Measurements from ENCODE around the gene DISC1. TPM values are rescaled to one million over a fixed set of nuclear protein-coding genes. Genes with fewer than 3 reads are reported as not detected.

The DISC1 gene
- total RNA-seq, 2 experiments from 2014 or later = 1.7 to 2.0 TPM

- Mint-ChIP-seq H3K36me3 (peaks cover 7% of the 10 kb centered on the region), H3K4me3 (no peak overlapping the region), H3K4me1 (peaks cover 2% of the 10 kb centered on the region), H3K9me3 (peaks cover 6% of the 10 kb centered on the region), H3K27me3 (no peaks in the 10 kb centered on the region), H3K27ac (no peak overlapping the region)
- no peak for DNase-seq
These were observed 57.0 kb downstream of the DISC1 start for GRCh38 chr1:231683439-231684165.

- Mint-ChIP-seq H3K4me3 (no peak overlapping the region), H3K27me3 (no peaks in the 10 kb centered on the region), H3K4me1 (peaks cover 2% of the 10 kb centered on the region), H3K9me3 (peaks cover 6% of the 10 kb centered on the region), H3K36me3 (peaks cover 7% of the 10 kb centered on the region), H3K27ac (no peak overlapping the region)
- DNase-seq = no peak
These were observed 58.0 kb downstream of the DISC1 start for GRCh38 chr1:231684356-231685244.

GRCh38 chr1:231686384-231686783 is 59.8 kb downstream of the DISC1 start:
- Mint-ChIP-seq H3K36me3 (peaks cover 7% of the 10 kb centered on the region), H3K27ac (no peak overlapping the region), H3K9me3 (peaks cover 6% of the 10 kb centered on the region), H3K27me3 (no peaks in the 10 kb centered on the region), H3K4me1 (peaks cover 2% of the 10 kb centered on the region), H3K4me3 (no peak overlapping the region)
- no peak for DNase-seq

GRCh38 chr1:231688989-231689388 is 62.4 kb downstream of the DISC1 start:
- peaks cover 7% of the 10 kb centered on the region for H3K36me3 Mint-ChIP-seq
- H3K27me3 Mint-ChIP-seq = no peaks in the 10 kb centered on the region
- DNase-seq = no peak
- H3K27ac Mint-ChIP-seq = no peak overlapping the region
- no peak overlapping the region for H3K4me3 Mint-ChIP-seq
- no peaks in the 10 kb centered on the region for H3K4me1 Mint-ChIP-seq
- peaks cover 6% of the 10 kb centered on the region for H3K9me3 Mint-ChIP-seq

- Mint-ChIP-seq H3K4me1 (no peaks in the 10 kb centered on the region), H3K27me3 (no peaks in the 10 kb centered on the region), H3K9me3 (peaks cover 6% of the 10 kb centered on the region)
These were observed 63.5 kb downstream of the DISC1 start for GRCh38 chr1:231690059-231690458.

GRCh38 chr1:231691618-231692259 is 65.1 kb downstream of the DISC1 start:
- Mint-ChIP-seq H3K27ac (no peak overlapping the region), H3K36me3 (peaks cover 6% of the 10 kb centered on the region), H3K4me3 (no peak overlapping the region), H3K4me1 (no peaks in the 10 kb centered on the region), H3K9me3 (peaks cover 5% of the 10 kb centered on the region), H3K27me3 (no peaks in the 10 kb centered on the region)
- DNase-seq = no peak

More at GRCh38 chr1:231690059-231690458, 63.5 kb downstream of the DISC1 start:
- H3K4me3 Mint-ChIP-seq = no peak overlapping the region
- H3K27ac Mint-ChIP-seq = no peak overlapping the region
- DNase-seq = no peak
- peaks cover 7% of the 10 kb centered on the region for H3K36me3 Mint-ChIP-seq

- H3K9me3 Mint-ChIP-seq = no peaks in the 10 kb centered on the region
- no peak overlapping the region for H3K27ac Mint-ChIP-seq
- no peaks in the 10 kb centered on the region for H3K4me1 Mint-ChIP-seq
- DNase-seq = no peak
- H3K27me3 Mint-ChIP-seq = no peaks in the 10 kb centered on the region
- H3K4me3 Mint-ChIP-seq = no peak overlapping the region
- H3K36me3 Mint-ChIP-seq = no peaks in the 10 kb centered on the region
These were observed 66.9 kb downstream of the DISC1 start for GRCh38 chr1:231693361-231694074.

GRCh38 chr1:231694075-231694431 is 67.5 kb downstream of the DISC1 start:
- Mint-ChIP-seq H3K4me3 (no peak overlapping the region), H3K9me3 (no peaks in the 10 kb centered on the region), H3K4me1 (no peaks in the 10 kb centered on the region), H3K36me3 (no peaks in the 10 kb centered on the region), H3K27ac (no peak overlapping the region), H3K27me3 (no peaks in the 10 kb centered on the region)
- DNase-seq = no peak

- Mint-ChIP-seq H3K27me3 (no peaks in the 10 kb centered on the region), H3K27ac (no peak overlapping the region), H3K36me3 (peaks cover 4% of the 10 kb centered on the region), H3K9me3 (no peaks in the 10 kb centered on the region), H3K4me3 (no peak overlapping the region), H3K4me1 (peaks cover 3% of the 10 kb centered on the region)
- no peak for DNase-seq
These were observed 68.0 kb downstream of the DISC1 start for GRCh38 chr1:231694465-231695077.

GRCh38 chr1:231695439-231696255 is 69.1 kb downstream of the DISC1 start:
- Mint-ChIP-seq H3K4me1 (peaks cover 8% of the 10 kb centered on the region), H3K27ac (no peak overlapping the region), H3K36me3 (peaks cover 12% of the 10 kb centered on the region), H3K27me3 (no peaks in the 10 kb centered on the region), H3K9me3 (no peaks in the 10 kb centered on the region), H3K4me3 (no peak overlapping the region)
- DNase-seq = no peak

GRCh38 chr1:231699784-231700183 is 73.2 kb downstream of the DISC1 start:
- Mint-ChIP-seq H3K27ac (no peak overlapping the region), H3K9me3 (no peaks in the 10 kb centered on the region), H3K27me3 (no peaks in the 10 kb centered on the region), H3K4me3 (no peak overlapping the region), H3K36me3 (peaks cover 20% of the 10 kb centered on the region), H3K4me1 (peaks cover 8% of the 10 kb centered on the region)
- no peak for DNase-seq

- Mint-ChIP-seq H3K4me3 (no peak overlapping the region), H3K9me3 (no peaks in the 10 kb centered on the region), H3K4me1 (peaks cover 8% of the 10 kb centered on the region), H3K27ac (no peak overlapping the region), H3K36me3 (peaks cover 22% of the 10 kb centered on the region), H3K27me3 (no peaks in the 10 kb centered on the region)
- no peak for DNase-seq
These were observed 74.7 kb downstream of the DISC1 start for GRCh38 chr1:231701306-231701705.

GRCh38 chr1:231702331-231702730 is 75.7 kb downstream of the DISC1 start:
- H3K27ac Mint-ChIP-seq = no peak overlapping the region
- peaks cover 9% of the 10 kb centered on the region for H3K4me1 Mint-ChIP-seq
- H3K4me3 Mint-ChIP-seq = no peak overlapping the region

GRCh38 chr1:231702804-231703203 is 76.2 kb downstream of the DISC1 start:
- no peak for DNase-seq
- peaks cover 24% of the 10 kb centered on the region for H3K36me3 Mint-ChIP-seq
- H3K9me3 Mint-ChIP-seq = no peaks in the 10 kb centered on the region
- H3K27ac Mint-ChIP-seq = no peak overlapping the region
- peaks cover 9% of the 10 kb centered on the region for H3K4me1 Mint-ChIP-seq
- no peaks in the 10 kb centered on the region for H3K27me3 Mint-ChIP-seq
- no peak overlapping the region for H3K4me3 Mint-ChIP-seq

More at GRCh38 chr1:231702331-231702730, 75.7 kb downstream of the DISC1 start:
- Mint-ChIP-seq H3K36me3 (peaks cover 24% of the 10 kb centered on the region), H3K9me3 (no peaks in the 10 kb centered on the region), H3K27me3 (no peaks in the 10 kb centered on the region)
- no peak for DNase-seq
